Activated naive CD4-positive, alpha-beta T cell treated with anti-CD3 and anti-CD28 coated beads, Interleukin-2, amount 10 ng/mL, durations not matched to agents 7 days and 5 days (primary cell): Measurements from ENCODE around the gene BBOF1.
"Not testable (repeated sequence)": the region's sequence is repeated elsewhere in the genome, so short reads cannot be mapped to it uniquely, and the experiment has no call there.

Experiments used
- CTCF ChIA-PET: fragments of 350-600 bp; sonication (Branson Sonifier 250); formaldehyde crosslinking; loops from one replicate; lab custom pipeline; 2021; ENCODE audit warnings: antibody characterized with exemption; lab: Charles Lee
- DNase-seq: peaks from one replicate; pipeline ENCODE4 v3.0.0-alpha.2; 2020
- H3K27ac Mint-ChIP-seq: one replicate; pipeline ENCODE4 v1.8.0; 2021; ENCODE audit warnings: mild to moderate bottlenecking, moderate library complexity, mixed read lengths
- H3K27me3 Mint-ChIP-seq: one replicate; pipeline ENCODE4 v1.8.0; 2021; ENCODE audit warnings: mild to moderate bottlenecking, mixed read lengths
- H3K36me3 Mint-ChIP-seq: one replicate; pipeline ENCODE4 v1.8.0; 2021; ENCODE audit warnings: mixed read lengths
- H3K4me1 Mint-ChIP-seq: one replicate; pipeline ENCODE4 v1.8.0; 2021; ENCODE audit warnings: mixed read lengths
- H3K4me3 Mint-ChIP-seq: one replicate; pipeline ENCODE4 v1.8.0; 2021; ENCODE audit warnings: mild to moderate bottlenecking, moderate library complexity, mixed read lengths
- H3K9me3 Mint-ChIP-seq: one replicate; pipeline ENCODE4 v1.8.0; 2021; ENCODE audit warnings: mixed read lengths

Gene BBOF1

GRCh38 chr14:74018586-74019407, at the start of gene BBOF1, which contains the start of gene ENTPD5:
Gene BBOF1 (plus strand): TSS chr14:74019349. CDS start chr14:74019479, 130 bp downstream.
Gene ENTPD5 (minus strand): TSS chr14:74019288. CDS start chr14:73988102, 31,186 bp downstream.
- H3K27ac Mint-ChIP-seq, result peak within 1 kb of the TSS; percentile 96
- no peaks in the 10 kb centered on the region for H3K9me3 Mint-ChIP-seq
- peaks cover 33% of the 10 kb centered on the region for H3K4me1 Mint-ChIP-seq
- peaks cover 3% of the 10 kb centered on the region for H3K27me3 Mint-ChIP-seq
- peak within 1 kb of the TSS; percentile 88 for H3K4me3 Mint-ChIP-seq
- H3K36me3 Mint-ChIP-seq, result no peaks in the 10 kb centered on the region
- DNase-seq, result peak; percentile 91
- CTCF ChIA-PET, result interaction anchor here (1.0 to 1.5 kb wide), 2 partner anchors 11 to 22 kb away, joined by 3 read pairs; no protein-coding TSS in a partner anchor

GRCh38 chr14:73973497-73973896, 45.7 kb upstream of the BBOF1 start:
- no peak for DNase-seq
- CTCF ChIA-PET, result no interaction called here
- H3K4me3 Mint-ChIP-seq, result no peak overlapping the region
- H3K9me3 Mint-ChIP-seq, result no peaks in the 10 kb centered on the region
- H3K27ac Mint-ChIP-seq, result no peak overlapping the region
- peaks cover 12% of the 10 kb centered on the region for H3K36me3 Mint-ChIP-seq
- H3K27me3 Mint-ChIP-seq, result no peaks in the 10 kb centered on the region
- H3K4me1 Mint-ChIP-seq, result no peaks in the 10 kb centered on the region

GRCh38 chr14:73976125-73976524, 43.0 kb upstream of the BBOF1 start:
- Mint-ChIP-seq H3K27me3 (no peaks in the 10 kb centered on the region), H3K27ac (no peak overlapping the region)
- CTCF ChIA-PET, result no interaction called here

GRCh38 chr14:73977896-73978295, 41.3 kb upstream of the BBOF1 start:
- Mint-ChIP-seq H3K4me1 (no peaks in the 10 kb centered on the region), H3K27me3 (no peaks in the 10 kb centered on the region), H3K27ac (no peak overlapping the region), H3K4me3 (no peak overlapping the region), H3K9me3 (no peaks in the 10 kb centered on the region), H3K36me3 (peaks cover 3% of the 10 kb centered on the region)
- CTCF ChIA-PET, result no interaction called here
- no peak for DNase-seq

More at GRCh38 chr14:73976125-73976524, 43.0 kb upstream of the BBOF1 start:
- DNase-seq, result no peak
- Mint-ChIP-seq H3K9me3 (no peaks in the 10 kb centered on the region), H3K4me3 (no peak overlapping the region), H3K36me3 (peaks cover 8% of the 10 kb centered on the region), H3K4me1 (no peaks in the 10 kb centered on the region)

GRCh38 chr14:73988065-73988464, 31.1 kb upstream of the BBOF1 start:
- CTCF ChIA-PET, result no interaction called here
- H3K9me3 Mint-ChIP-seq, result no peaks in the 10 kb centered on the region
- H3K27ac Mint-ChIP-seq, result no peak overlapping the region
- no peaks in the 10 kb centered on the region for H3K4me1 Mint-ChIP-seq
- no peaks in the 10 kb centered on the region for H3K27me3 Mint-ChIP-seq
- H3K36me3 Mint-ChIP-seq, result peaks cover 18% of the 10 kb centered on the region
- no peak overlapping the region for H3K4me3 Mint-ChIP-seq
- no peak for DNase-seq

GRCh38 chr14:73988656-73989055, 30.5 kb upstream of the BBOF1 start:
- H3K27ac Mint-ChIP-seq, H3K27me3 Mint-ChIP-seq, H3K4me1 Mint-ChIP-seq, H3K4me3 Mint-ChIP-seq, CTCF ChIA-PET, DNase-seq, H3K9me3 Mint-ChIP-seq: not testable (repeated sequence)
- H3K36me3 Mint-ChIP-seq, result peaks cover 18% of the 10 kb centered on the region

GRCh38 chr14:73991092-73991491, 28.1 kb upstream of the BBOF1 start:
- CTCF ChIA-PET, result no interaction called here
- Mint-ChIP-seq H3K9me3 (no peaks in the 10 kb centered on the region), H3K27ac (no peak overlapping the region), H3K27me3 (no peaks in the 10 kb centered on the region), H3K4me3 (no peak overlapping the region), H3K36me3 (peaks cover 12% of the 10 kb centered on the region), H3K4me1 (no peaks in the 10 kb centered on the region)
- DNase-seq, result no peak

GRCh38 chr14:73994926-73995325, 24.2 kb upstream of the BBOF1 start:
- CTCF ChIA-PET, H3K4me1 Mint-ChIP-seq: not testable (repeated sequence)

GRCh38 chr14:73995977-73996378, 23.2 kb upstream of the BBOF1 start:
- H3K27me3 Mint-ChIP-seq, result no peaks in the 10 kb centered on the region
- H3K4me1 Mint-ChIP-seq, result no peaks in the 10 kb centered on the region
- DNase-seq, result no peak
- H3K27ac Mint-ChIP-seq, result no peak overlapping the region
- CTCF ChIA-PET, result no interaction called here
- H3K4me3 Mint-ChIP-seq, result no peak overlapping the region
- no peaks in the 10 kb centered on the region for H3K9me3 Mint-ChIP-seq
- peaks cover 6% of the 10 kb centered on the region for H3K36me3 Mint-ChIP-seq

More at GRCh38 chr14:73994926-73995325, 24.2 kb upstream of the BBOF1 start:
- H3K9me3 Mint-ChIP-seq, DNase-seq, H3K36me3 Mint-ChIP-seq, H3K27ac Mint-ChIP-seq, H3K27me3 Mint-ChIP-seq, H3K4me3 Mint-ChIP-seq: not testable (repeated sequence)

GRCh38 chr14:73996731-73997107, 22.4 kb upstream of the BBOF1 start:
- Mint-ChIP-seq H3K9me3 (no peaks in the 10 kb centered on the region), H3K27me3 (no peaks in the 10 kb centered on the region), H3K27ac (no peak overlapping the region), H3K36me3 (peaks cover 6% of the 10 kb centered on the region), H3K4me1 (no peaks in the 10 kb centered on the region), H3K4me3 (no peak overlapping the region)
- CTCF ChIA-PET, result interaction anchor here (1.0 kb wide), 1 partner anchor 12 kb away, joined by 6 read pairs; no protein-coding TSS in a partner anchor
- no peak for DNase-seq

- Mint-ChIP-seq H3K4me1 (no peaks in the 10 kb centered on the region), H3K27ac (no peak overlapping the region), H3K36me3 (peaks cover 6% of the 10 kb centered on the region), H3K27me3 (no peaks in the 10 kb centered on the region), H3K9me3 (no peaks in the 10 kb centered on the region), H3K4me3 (no peak overlapping the region)
- CTCF ChIA-PET, result interaction anchor here (1.0 kb wide), 1 partner anchor 11 kb away, joined by 6 read pairs; no protein-coding TSS in a partner anchor
- no peak for DNase-seq
Observed at GRCh38 chr14:73997108-73997943, 21.8 kb upstream of the BBOF1 start.

- peaks cover 6% of the 10 kb centered on the region for H3K36me3 Mint-ChIP-seq
- no peak for DNase-seq
- no peak overlapping the region for H3K4me3 Mint-ChIP-seq
- H3K4me1 Mint-ChIP-seq, result no peaks in the 10 kb centered on the region
- H3K27ac Mint-ChIP-seq, result no peak overlapping the region
- CTCF ChIA-PET, result no interaction called here
- no peaks in the 10 kb centered on the region for H3K27me3 Mint-ChIP-seq
- H3K9me3 Mint-ChIP-seq, result no peaks in the 10 kb centered on the region
Observed at GRCh38 chr14:73997944-73998447, 21.2 kb upstream of the BBOF1 start.

GRCh38 chr14:73998726-73999125, 20.4 kb upstream of the BBOF1 start:
- H3K27ac Mint-ChIP-seq, result no peak overlapping the region
- no peaks in the 10 kb centered on the region for H3K27me3 Mint-ChIP-seq
- H3K4me1 Mint-ChIP-seq, result no peaks in the 10 kb centered on the region
- no peaks in the 10 kb centered on the region for H3K9me3 Mint-ChIP-seq
- peaks cover 7% of the 10 kb centered on the region for H3K36me3 Mint-ChIP-seq
- CTCF ChIA-PET, result no interaction called here
- no peak for DNase-seq
- no peak overlapping the region for H3K4me3 Mint-ChIP-seq

- H3K4me1 Mint-ChIP-seq, H3K27ac Mint-ChIP-seq, H3K27me3 Mint-ChIP-seq, H3K9me3 Mint-ChIP-seq, CTCF ChIA-PET, DNase-seq, H3K4me3 Mint-ChIP-seq: not testable (repeated sequence)
- peaks cover 21% of the 10 kb centered on the region for H3K36me3 Mint-ChIP-seq
Observed at GRCh38 chr14:74005664-74006063, 13.5 kb upstream of the BBOF1 start.
